HepG2 (cell line): ENCODE results near the gene FUCA1. TPM values are rescaled to one million over a fixed set of nuclear protein-coding genes. Genes with fewer than 3 reads are reported as not detected.

Experiments
- DRAP1 ChIP-seq: IDR thresholded peaks from 2 replicates; pipeline ENCODE4 v1.6.1; 2016; ENCODE audit warnings: missing genetic modification reagents, missing compliant biosample characterization
- HMGXB3 ChIP-seq: sonication (generic); formaldehyde crosslinking; IDR thresholded peaks from 2 replicates; pipeline ENCODE4 v1.4.0; 2020; ENCODE audit warnings: missing genetic modification reagents, borderline replicate concordance
- TAF15 ChIP-seq: fragments of 200-400 bp; formaldehyde crosslinking; IDR thresholded peaks from one replicate; pipeline ENCODE4 v1.6.1; 2018; ENCODE audit warnings: mild to moderate bottlenecking, low read depth, low read length; ENCODE audit not compliant: poor library complexity, severe bottlenecking
- ZSCAN31 ChIP-seq: sonication (generic); formaldehyde crosslinking; IDR thresholded peaks from 2 replicates; pipeline ENCODE4 v1.5.0; 2020; ENCODE audit warnings: low read depth, mild to moderate bottlenecking, missing genetic modification reagents
- polyA plus RNA-seq, 8 experiments: library from polyadenylated mRNA; depleted of rRNA in 3 of 8; stranded (reverse) in 7 of 8; unstranded in 1 of 8; fragments of >200 nt; fragmentation: Illumina TruSeq in 4 of 8; extraction: Trizol in 4 of 8; gene quantifications; 2 replicates each; pipeline versions ENCODE4 v1.2.1 to v1.2.3, GENCODE V29; 2011 to 2016; ENCODE audit warnings: low read depth in 4 of 8, missing spikeins in 1 of 8, mixed read lengths in 1 of 8; ENCODE audit not compliant: insufficient read depth in 1 of 8
- total RNA-seq, 5 experiments: library from RNA; depleted of rRNA; stranded (reverse); fragments of >200 nt; fragmentation: Illumina TruSeq; extraction: Trizol; gene quantifications; 2 replicates each; pipeline ENCODE4 v1.2.3, GENCODE V29; 2016; ENCODE audit warnings: low read depth in 1 of 5
- TF ChIP-seq, protein P1 (sequence below), 2 experiments: sonication (generic) in 1 of 2; formaldehyde crosslinking in 1 of 2; IDR thresholded peaks; 2 replicates each; pipeline versions ENCODE4 v1.6.1 to v1.9.0; 2014 to 2022; ENCODE audit warnings: antibody characterized with exemption in 1 of 2, borderline replicate concordance in 1 of 2, inconsistent platforms in 1 of 2, low read depth in 1 of 2, missing genetic modification reagents in 1 of 2
- TF ChIP-seq, protein P2 (sequence below): sonication (generic); formaldehyde crosslinking; IDR thresholded peaks from 2 replicates; pipeline ENCODE4 v1.4.0; 2020; ENCODE audit warnings: missing genetic modification reagents, low read depth, mild to moderate bottlenecking, borderline replicate concordance
- TF ChIP-seq, protein P3 (sequence below): sonication (generic); formaldehyde crosslinking; IDR thresholded peaks from 2 replicates; pipeline ENCODE4 v1.4.0; 2020; ENCODE audit warnings: missing genetic modification reagents
- TF ChIP-seq, protein P4 (sequence below): fragments of 450-650 bp; IDR thresholded peaks from 2 replicates; pipeline ENCODE4 v1.6.1; 2016

The FUCA1 gene
- total and polyA plus RNA-seq, 2 of the 13 experiments (the other 11 are each of a cell fraction or from before 2014, with no cell fraction given), result 32.7 to 33.6 TPM

DNA sequence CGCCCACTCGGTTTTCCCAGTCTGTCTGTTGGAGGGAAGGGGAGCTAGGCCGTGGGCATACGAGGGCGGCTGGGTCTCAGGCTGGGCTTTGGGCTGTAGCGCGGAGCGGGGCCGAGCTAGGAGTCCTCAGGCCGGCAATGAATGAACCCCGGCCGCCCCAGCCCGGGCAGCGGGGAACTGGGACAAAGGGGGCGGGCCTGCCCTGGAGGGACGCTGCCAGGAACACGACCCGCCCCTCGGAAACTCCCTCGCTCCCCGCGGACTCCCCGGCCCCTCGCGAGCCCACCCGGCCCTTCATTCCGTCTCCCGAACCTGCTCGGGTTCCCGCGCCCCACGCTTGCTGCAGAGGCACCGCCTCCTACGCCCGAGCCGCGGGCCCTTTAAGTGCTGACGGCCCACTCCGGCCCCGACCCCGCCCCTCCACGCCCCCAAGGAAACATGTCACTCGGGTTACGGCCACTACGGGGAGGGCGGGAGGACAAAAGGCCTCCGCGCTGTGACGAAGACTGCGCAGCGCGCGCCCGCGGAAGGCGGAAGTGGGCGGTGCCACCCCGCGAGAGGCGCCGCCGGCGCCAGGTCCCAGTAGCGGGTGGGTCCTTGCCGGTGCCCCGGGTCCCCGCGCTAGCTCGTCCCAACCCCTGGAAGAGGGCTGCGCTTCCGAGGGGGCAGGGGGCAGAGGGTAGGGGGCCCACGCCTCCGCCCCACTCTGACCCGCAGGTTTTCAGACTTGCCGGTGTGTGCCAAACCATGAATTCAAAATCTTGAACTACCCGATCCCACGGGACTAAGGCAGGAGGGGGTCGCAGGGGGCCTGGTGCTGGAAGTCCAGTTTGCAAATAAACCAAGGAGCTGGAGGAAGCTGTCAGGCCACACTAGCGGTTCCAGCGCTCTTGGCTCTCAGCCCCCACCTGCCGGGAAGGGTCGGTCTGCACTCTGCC lies 67.4 kb downstream of the FUCA1 start, which contains the start of gene GALE (continued):
- TF ChIP-seq, protein P1, sequence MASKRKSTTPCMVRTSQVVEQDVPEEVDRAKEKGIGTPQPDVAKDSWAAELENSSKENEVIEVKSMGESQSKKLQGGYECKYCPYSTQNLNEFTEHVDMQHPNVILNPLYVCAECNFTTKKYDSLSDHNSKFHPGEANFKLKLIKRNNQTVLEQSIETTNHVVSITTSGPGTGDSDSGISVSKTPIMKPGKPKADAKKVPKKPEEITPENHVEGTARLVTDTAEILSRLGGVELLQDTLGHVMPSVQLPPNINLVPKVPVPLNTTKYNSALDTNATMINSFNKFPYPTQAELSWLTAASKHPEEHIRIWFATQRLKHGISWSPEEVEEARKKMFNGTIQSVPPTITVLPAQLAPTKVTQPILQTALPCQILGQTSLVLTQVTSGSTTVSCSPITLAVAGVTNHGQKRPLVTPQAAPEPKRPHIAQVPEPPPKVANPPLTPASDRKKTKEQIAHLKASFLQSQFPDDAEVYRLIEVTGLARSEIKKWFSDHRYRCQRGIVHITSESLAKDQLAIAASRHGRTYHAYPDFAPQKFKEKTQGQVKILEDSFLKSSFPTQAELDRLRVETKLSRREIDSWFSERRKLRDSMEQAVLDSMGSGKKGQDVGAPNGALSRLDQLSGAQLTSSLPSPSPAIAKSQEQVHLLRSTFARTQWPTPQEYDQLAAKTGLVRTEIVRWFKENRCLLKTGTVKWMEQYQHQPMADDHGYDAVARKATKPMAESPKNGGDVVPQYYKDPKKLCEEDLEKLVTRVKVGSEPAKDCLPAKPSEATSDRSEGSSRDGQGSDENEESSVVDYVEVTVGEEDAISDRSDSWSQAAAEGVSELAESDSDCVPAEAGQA (IDR thresholded peaks at IDR 0.05; ENCODE audit: low read depth), result 0 out of 2 replicates have a peak, but pooled peaks have one; percentile 27
- TF ChIP-seq, protein P1 (CRISPR knock-in tag; IDR thresholded peaks at IDR 0.05; ENCODE audit: borderline replicate concordance), result no peak
- TF ChIP-seq, protein P2, sequence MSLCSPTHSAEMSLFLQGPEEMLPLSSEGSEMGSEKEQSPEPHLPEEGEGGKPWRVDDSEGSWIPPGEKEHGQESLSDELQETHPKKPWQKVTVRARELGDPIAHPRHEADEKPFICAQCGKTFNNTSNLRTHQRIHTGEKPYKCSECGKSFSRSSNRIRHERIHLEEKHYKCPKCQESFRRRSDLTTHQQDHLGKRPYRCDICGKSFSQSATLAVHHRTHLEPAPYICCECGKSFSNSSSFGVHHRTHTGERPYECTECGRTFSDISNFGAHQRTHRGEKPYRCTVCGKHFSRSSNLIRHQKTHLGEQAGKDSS (CRISPR knock-in tag), result peak; percentile 17; the same call in 1 of the 2 replicates
- TF ChIP-seq, protein P3, sequence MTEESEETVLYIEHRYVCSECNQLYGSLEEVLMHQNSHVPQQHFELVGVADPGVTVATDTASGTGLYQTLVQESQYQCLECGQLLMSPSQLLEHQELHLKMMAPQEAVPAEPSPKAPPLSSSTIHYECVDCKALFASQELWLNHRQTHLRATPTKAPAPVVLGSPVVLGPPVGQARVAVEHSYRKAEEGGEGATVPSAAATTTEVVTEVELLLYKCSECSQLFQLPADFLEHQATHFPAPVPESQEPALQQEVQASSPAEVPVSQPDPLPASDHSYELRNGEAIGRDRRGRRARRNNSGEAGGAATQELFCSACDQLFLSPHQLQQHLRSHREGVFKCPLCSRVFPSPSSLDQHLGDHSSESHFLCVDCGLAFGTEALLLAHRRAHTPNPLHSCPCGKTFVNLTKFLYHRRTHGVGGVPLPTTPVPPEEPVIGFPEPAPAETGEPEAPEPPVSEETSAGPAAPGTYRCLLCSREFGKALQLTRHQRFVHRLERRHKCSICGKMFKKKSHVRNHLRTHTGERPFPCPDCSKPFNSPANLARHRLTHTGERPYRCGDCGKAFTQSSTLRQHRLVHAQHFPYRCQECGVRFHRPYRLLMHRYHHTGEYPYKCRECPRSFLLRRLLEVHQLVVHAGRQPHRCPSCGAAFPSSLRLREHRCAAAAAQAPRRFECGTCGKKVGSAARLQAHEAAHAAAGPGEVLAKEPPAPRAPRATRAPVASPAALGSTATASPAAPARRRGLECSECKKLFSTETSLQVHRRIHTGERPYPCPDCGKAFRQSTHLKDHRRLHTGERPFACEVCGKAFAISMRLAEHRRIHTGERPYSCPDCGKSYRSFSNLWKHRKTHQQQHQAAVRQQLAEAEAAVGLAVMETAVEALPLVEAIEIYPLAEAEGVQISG (CRISPR knock-in tag), result peak; percentile 51; the same call in 1 of the 2 replicates
- TF ChIP-seq TAF15 (peak; percentile 88), DRAP1 (CRISPR knock-in tag) (peak; percentile 98), HMGXB3 (CRISPR knock-in tag) (peak; percentile 30; the same call in 1 of the 2 replicates), ZSCAN31 (peak; percentile 28; the same call in 1 of the 2 replicates)
- TF ChIP-seq, protein P4, sequence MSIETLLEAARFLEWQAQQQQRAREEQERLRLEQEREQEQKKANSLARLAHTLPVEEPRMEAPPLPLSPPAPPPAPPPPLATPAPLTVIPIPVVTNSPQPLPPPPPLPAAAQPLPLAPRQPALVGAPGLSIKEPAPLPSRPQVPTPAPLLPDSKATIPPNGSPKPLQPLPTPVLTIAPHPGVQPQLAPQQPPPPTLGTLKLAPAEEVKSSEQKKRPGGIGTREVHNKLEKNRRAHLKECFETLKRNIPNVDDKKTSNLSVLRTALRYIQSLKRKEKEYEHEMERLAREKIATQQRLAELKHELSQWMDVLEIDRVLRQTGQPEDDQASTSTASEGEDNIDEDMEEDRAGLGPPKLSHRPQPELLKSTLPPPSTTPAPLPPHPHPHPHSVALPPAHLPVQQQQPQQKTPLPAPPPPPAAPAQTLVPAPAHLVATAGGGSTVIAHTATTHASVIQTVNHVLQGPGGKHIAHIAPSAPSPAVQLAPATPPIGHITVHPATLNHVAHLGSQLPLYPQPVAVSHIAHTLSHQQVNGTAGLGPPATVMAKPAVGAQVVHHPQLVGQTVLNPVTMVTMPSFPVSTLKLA, result peak; percentile 51
